ENCODE measurements around the gene PHACTR4. TPM values are rescaled to one million over a fixed set of nuclear protein-coding genes. Genes with fewer than 3 reads are reported as not detected.

PHACTR4 gene
- total and polyA plus RNA-seq, 2 experiments from 2014 or later: 35.4 to 47.1 TPM

GRCh38 chr1:28364888-28365287, 4.7 kb upstream of the PHACTR4 start:
- no peak overlapping the region for H3K4me3 ChIP-seq
- no peaks in the 10 kb centered on the region for H3K36me3 ChIP-seq (ENCODE audit: insufficient read depth)
- no peak overlapping the region for H2AFZ ChIP-seq
- no peaks in the 10 kb centered on the region for H3K9me3 Mint-ChIP-seq
- H3K4me1 Mint-ChIP-seq: peaks cover 8% of the 10 kb centered on the region
- ATAC-seq: no peak
- peaks cover 9% of the 10 kb centered on the region for H3K27me3 Mint-ChIP-seq (ENCODE audit: insufficient read depth, low read depth, poor library complexity)
- peaks cover 5% of the 10 kb centered on the region for H3F3A ChIP-seq (replicated peaks; ENCODE audit: low read depth)
- DNase-seq (ENCODE audit: low spot score): no peak
- H3K27ac Mint-ChIP-seq: no peak overlapping the region
- H3K9me2 ChIP-seq (ENCODE audit: insufficient read depth): no peaks in the 10 kb centered on the region
- H3K27ac ChIP-seq (ENCODE audit: low read depth): no peak overlapping the region
- no peaks in the 10 kb centered on the region; the same call in 2 of the 3 replicates for H3K36me3 Mint-ChIP-seq (ENCODE audit: low read depth)
- no peaks in the 10 kb centered on the region for H3K27me3 ChIP-seq (ENCODE audit: insufficient read depth)
- no peaks in the 10 kb centered on the region for H3K79me2 ChIP-seq (replicated peaks; ENCODE audit: insufficient read depth)
- H3K4me2 ChIP-seq: no peak overlapping the region
- no peak overlapping the region for H3K4me3 Mint-ChIP-seq
- no peak for TF ChIP-seq ZNF331 (CRISPR knock-in tag; IDR thresholded peaks at IDR 0.05; ENCODE audit: low read depth)
- no peak for TF ChIP-seq REST (IDR thresholded peaks at IDR 0.05; ENCODE audit: unreplicated experiment)
- no peak for TF ChIP-seq CREB1 (CRISPR knock-in tag; IDR thresholded peaks at IDR 0.05; ENCODE audit: low read depth)
- TF ChIP-seq NANOG (IDR thresholded peaks at IDR 0.05; ENCODE audit: borderline replicate concordance): no peak
- no peak for TF ChIP-seq POLR2AphosphoS5 (IDR thresholded peaks at IDR 0.05; ENCODE audit: low read depth)
- no peak for TF ChIP-seq EZH2phosphoT487 (IDR thresholded peaks at IDR 0.05; ENCODE audit: unreplicated experiment)
- TF ChIP-seq CTCF (conservative IDR thresholded peaks at IDR 0.05; ENCODE audit: low read depth in 2 of 2): no peak
- TF ChIP-seq STAT1 (IDR thresholded peaks at IDR 0.05; ENCODE audit: unreplicated experiment): no peak
- TF ChIP-seq ZNF462 (CRISPR knock-in tag; IDR thresholded peaks at IDR 0.05): no peak
- TF ChIP-seq EZH2 (IDR thresholded peaks at IDR 0.05; ENCODE audit: low read depth, unreplicated experiment): no peak
- no peak for TF ChIP-seq JUNB (IDR thresholded peaks at IDR 0.05; ENCODE audit: unreplicated experiment)
- TF ChIP-seq ETS1 (IDR thresholded peaks at IDR 0.05): no peak
- no peak for TF ChIP-seq ZNF114 (CRISPR knock-in tag; IDR thresholded peaks at IDR 0.05)
- no peaks in the 10 kb centered on the region for H4K20me1 ChIP-seq (replicated peaks; ENCODE audit: insufficient read depth)
- H3K4me1 ChIP-seq (ENCODE audit: insufficient read depth): peaks cover 10% of the 10 kb centered on the region; the same call in 1 of the 2 replicates

All from GM23338 (cell line).